PFSK-1 (cell line): ENCODE results near the gene GHR.

Experiments
- FOXP2 ChIP-seq: optimal IDR thresholded peaks from 2 replicates; pipeline ENCODE3; 2011; ENCODE audit warnings: borderline replicate concordance, control low read depth, inconsistent platforms; ENCODE audit not compliant: insufficient read depth; ENCODE audit errors: extremely low read length, extremely low read depth
- POLR2AphosphoS5 ChIP-seq: IDR thresholded peaks from 2 replicates; pipeline ENCODE4 v1.6.1; 2012; ENCODE audit warnings: low read depth, mild to moderate bottlenecking, control low read depth, low read length, moderate library complexity
- SIN3A ChIP-seq: IDR thresholded peaks from 2 replicates; pipeline ENCODE4 v1.6.1; 2012; ENCODE audit warnings: mild to moderate bottlenecking, low read length, moderate library complexity, borderline replicate concordance; ENCODE audit not compliant: insufficient read depth
- TAF1 ChIP-seq: IDR thresholded peaks from 2 replicates; pipeline ENCODE4 v1.6.1; 2012; ENCODE audit warnings: low read length, control low read depth, borderline replicate concordance; ENCODE audit not compliant: insufficient read depth
- TF ChIP-seq, protein P1 (sequence below), 2 experiments: IDR thresholded peaks; 2 replicates each; pipeline versions ENCODE4 v1.6.1 to v1.8.0; 2011 to 2012; ENCODE audit warnings: low read depth in 2 of 2, low read length in 2 of 2, control low read depth in 1 of 2, inconsistent platforms in 1 of 2, mild to moderate bottlenecking in 1 of 2, moderate library complexity in 1 of 2; ENCODE audit not compliant: insufficient read depth in 1 of 2

DNA sequence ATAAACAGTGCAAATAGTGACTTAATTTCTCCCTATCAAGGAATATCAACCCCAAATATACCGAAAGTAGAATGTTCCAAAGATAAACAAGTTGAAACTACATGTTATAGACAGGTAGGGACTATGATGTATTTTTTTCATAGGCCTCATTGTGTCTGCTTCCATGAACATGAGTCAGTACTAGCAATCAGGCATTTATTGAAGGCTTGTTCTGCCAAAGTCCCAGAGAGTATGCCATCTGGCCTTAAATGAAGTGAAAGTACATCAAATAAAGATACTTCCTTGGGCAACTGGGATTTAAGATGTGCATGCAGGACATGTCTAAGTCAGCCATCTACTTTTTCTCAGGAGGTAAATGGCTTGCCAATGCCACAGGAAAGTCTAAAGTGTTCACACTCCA, 6.5 kb downstream of the GHR start:
- TF ChIP-seq SIN3A (no peak), POLR2AphosphoS5 (no peak), TAF1 (no peak), FOXP2 (no peak)
- TF ChIP-seq, protein P1, sequence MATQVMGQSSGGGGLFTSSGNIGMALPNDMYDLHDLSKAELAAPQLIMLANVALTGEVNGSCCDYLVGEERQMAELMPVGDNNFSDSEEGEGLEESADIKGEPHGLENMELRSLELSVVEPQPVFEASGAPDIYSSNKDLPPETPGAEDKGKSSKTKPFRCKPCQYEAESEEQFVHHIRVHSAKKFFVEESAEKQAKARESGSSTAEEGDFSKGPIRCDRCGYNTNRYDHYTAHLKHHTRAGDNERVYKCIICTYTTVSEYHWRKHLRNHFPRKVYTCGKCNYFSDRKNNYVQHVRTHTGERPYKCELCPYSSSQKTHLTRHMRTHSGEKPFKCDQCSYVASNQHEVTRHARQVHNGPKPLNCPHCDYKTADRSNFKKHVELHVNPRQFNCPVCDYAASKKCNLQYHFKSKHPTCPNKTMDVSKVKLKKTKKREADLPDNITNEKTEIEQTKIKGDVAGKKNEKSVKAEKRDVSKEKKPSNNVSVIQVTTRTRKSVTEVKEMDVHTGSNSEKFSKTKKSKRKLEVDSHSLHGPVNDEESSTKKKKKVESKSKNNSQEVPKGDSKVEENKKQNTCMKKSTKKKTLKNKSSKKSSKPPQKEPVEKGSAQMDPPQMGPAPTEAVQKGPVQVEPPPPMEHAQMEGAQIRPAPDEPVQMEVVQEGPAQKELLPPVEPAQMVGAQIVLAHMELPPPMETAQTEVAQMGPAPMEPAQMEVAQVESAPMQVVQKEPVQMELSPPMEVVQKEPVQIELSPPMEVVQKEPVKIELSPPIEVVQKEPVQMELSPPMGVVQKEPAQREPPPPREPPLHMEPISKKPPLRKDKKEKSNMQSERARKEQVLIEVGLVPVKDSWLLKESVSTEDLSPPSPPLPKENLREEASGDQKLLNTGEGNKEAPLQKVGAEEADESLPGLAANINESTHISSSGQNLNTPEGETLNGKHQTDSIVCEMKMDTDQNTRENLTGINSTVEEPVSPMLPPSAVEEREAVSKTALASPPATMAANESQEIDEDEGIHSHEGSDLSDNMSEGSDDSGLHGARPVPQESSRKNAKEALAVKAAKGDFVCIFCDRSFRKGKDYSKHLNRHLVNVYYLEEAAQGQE (IDR thresholded peaks at IDR 0.05; ENCODE audit: insufficient read depth in 1 of 2, low read depth in 2 of 2, low read length in 2 of 2), result no peak
